Tibial artery (tissue), 4 donors: Measurements from ENCODE around the gene FLNB.

Source experiments
- DNase-seq, 2 donors: peaks; one replicate each; pipeline ENCODE4 v3.0.0-alpha.2; 2019
- H3K27ac ChIP-seq, 2 donors: fragments of 200-600 bp; sonication (generic) in 1 of 2; 1 replicate in 1 of 2; 2 replicates in 1 of 2; pipeline ENCODE4 v1.5.1; 2018 to 2019; ENCODE audit warnings: mild to moderate bottlenecking in 1 of 2
- H3K27me3 ChIP-seq, 2 donors: fragments of 200-600 bp; sonication (generic) in 1 of 2; one replicate each; pipeline versions ENCODE4 v1.5.1 to v1.6.0; 2016 to 2019
- H3K36me3 ChIP-seq, 3 donors: fragments of 200-600 bp; sonication (generic) in 2 of 3; one replicate each; pipeline ENCODE4 v1.5.1; 2016 to 2019; ENCODE audit warnings: mild to moderate bottlenecking in 2 of 3
- H3K4me1 ChIP-seq, 4 donors: fragments of 200-600 bp; sonication (generic) in 2 of 4; 1 replicate in 3 of 4; 2 replicates in 1 of 4; pipeline ENCODE4 v1.5.1; 2016 to 2019
- H3K4me3 ChIP-seq, 2 donors: fragments of 200-600 bp; sonication (generic) in 1 of 2; 1 replicate in 1 of 2; 2 replicates in 1 of 2; pipeline ENCODE4 v1.5.1; 2018 to 2019; ENCODE audit warnings: mild to moderate bottlenecking in 2 of 2
- H3K9me3 ChIP-seq, 3 donors: fragments of 200-600 bp; sonication (generic) in 1 of 3; one replicate each; pipeline ENCODE4 v1.5.1; 2016 to 2019
- intact Hi-C: fragments of 100-400 bp; cut with DNase I; formaldehyde crosslinking; loops from one replicate; pipeline ENCODE4 v1.15.0; 2023; ENCODE audit warnings: low total_unique reads
- TF ChIP-seq, protein P1 (sequence below), 2 experiments: fragments of 200-600 bp in 1 of 2; fragments of 450-650 bp in 1 of 2; IDR thresholded peaks; one replicate each; pipeline ENCODE4 v1.5.1; 2017 to 2019; ENCODE audit warnings: antibody characterized with exemption in 2 of 2, mild to moderate bottlenecking in 1 of 2, moderate library complexity in 1 of 2

FLNB gene

DNA sequence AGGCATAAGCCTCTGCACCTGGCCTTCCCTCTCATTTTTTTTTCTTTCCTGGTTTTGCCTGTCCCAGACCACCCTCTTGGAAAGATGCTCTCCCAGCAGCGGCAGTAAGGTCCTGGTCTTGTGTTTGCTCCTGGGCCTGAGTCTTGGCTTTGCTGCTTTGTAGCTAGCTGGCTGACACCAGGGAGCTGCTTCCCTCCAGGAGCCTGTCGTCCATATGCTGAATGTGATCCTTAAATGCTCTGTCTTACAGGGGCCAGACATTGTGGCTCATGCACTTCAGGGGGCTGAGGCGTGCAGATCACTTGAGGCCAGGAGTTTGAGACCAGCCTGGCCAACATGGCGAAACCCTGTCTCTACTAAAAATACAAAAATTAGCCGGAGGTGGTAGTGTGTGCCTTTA lies 17.2 kb downstream of the FLNB start:
- H3K4me3 ChIP-seq: peak overlapping the region in 1 of 2 donors; percentile 30
- H3K4me1 ChIP-seq: peaks cover 0 to 83% (median 41%) of the 10 kb centered on the region in 4 donors
- DNase-seq: no peak
- no peaks in the 10 kb centered on the region for H3K9me3 ChIP-seq
- H3K27ac ChIP-seq: peak overlapping the region; percentile 71
- intact Hi-C loops: no loop called here
- no peaks in the 10 kb centered on the region for H3K36me3 ChIP-seq
- H3K27me3 ChIP-seq: no peaks in the 10 kb centered on the region
- TF ChIP-seq, protein P1, sequence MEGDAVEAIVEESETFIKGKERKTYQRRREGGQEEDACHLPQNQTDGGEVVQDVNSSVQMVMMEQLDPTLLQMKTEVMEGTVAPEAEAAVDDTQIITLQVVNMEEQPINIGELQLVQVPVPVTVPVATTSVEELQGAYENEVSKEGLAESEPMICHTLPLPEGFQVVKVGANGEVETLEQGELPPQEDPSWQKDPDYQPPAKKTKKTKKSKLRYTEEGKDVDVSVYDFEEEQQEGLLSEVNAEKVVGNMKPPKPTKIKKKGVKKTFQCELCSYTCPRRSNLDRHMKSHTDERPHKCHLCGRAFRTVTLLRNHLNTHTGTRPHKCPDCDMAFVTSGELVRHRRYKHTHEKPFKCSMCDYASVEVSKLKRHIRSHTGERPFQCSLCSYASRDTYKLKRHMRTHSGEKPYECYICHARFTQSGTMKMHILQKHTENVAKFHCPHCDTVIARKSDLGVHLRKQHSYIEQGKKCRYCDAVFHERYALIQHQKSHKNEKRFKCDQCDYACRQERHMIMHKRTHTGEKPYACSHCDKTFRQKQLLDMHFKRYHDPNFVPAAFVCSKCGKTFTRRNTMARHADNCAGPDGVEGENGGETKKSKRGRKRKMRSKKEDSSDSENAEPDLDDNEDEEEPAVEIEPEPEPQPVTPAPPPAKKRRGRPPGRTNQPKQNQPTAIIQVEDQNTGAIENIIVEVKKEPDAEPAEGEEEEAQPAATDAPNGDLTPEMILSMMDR (IDR thresholded peaks at IDR 0.05): no peak

- H3K36me3 ChIP-seq: no peaks in the 10 kb centered on the region
- no peak for DNase-seq
- TF ChIP-seq, protein P1 (IDR thresholded peaks at IDR 0.05): no peak
- H3K4me3 ChIP-seq: peak overlapping the region; percentile 3 to 30
- H3K27me3 ChIP-seq: no peaks in the 10 kb centered on the region
- H3K4me1 ChIP-seq: peaks cover 0 to 77% (median 36%) of the 10 kb centered on the region in 4 donors
- peak overlapping the region; percentile 71 for H3K27ac ChIP-seq
- intact Hi-C loops: no loop called here
- no peaks in the 10 kb centered on the region for H3K9me3 ChIP-seq
These were observed 17.8 kb downstream of the FLNB start for GRCh38 chr3:58025837-58026569.

DNA sequence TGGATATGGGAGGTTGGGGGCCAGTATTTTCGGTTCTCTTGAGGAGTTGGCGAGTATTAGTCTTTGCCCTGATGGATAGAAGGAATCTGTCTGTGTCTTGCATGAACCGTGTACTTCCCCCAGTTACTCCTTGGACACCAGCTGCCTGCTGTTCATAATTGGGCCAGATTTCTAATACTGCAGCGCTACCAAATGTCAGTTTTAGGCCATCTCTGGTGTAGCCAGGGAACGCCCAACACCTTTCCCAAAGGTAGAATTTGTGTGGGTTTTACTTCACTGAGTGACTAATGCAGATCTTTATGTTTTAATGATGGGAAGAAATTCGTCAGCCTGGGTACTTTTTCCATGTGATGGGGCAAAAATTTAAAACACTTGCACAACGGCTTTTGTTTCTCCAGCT lies 18.4 kb downstream of the FLNB start:
- no peak for DNase-seq
- Histone ChIP-seq H3K4me3 (peak overlapping the region; percentile 3 to 30), H3K9me3 (no peaks in the 10 kb centered on the region), H3K27ac (peak overlapping the region; percentile 71), H3K4me1 (peaks cover 0 to 71% (median 31%) of the 10 kb centered on the region in 4 donors), H3K36me3 (no peaks in the 10 kb centered on the region), H3K27me3 (no peaks in the 10 kb centered on the region)
- intact Hi-C loops: no loop called here
- TF ChIP-seq, protein P1 (IDR thresholded peaks at IDR 0.05): no peak

GRCh38 chr3:58027704-58028317 lies 19.6 kb downstream of the FLNB start:
- H3K4me3 ChIP-seq: no peak overlapping the region
- no peaks in the 10 kb centered on the region for H3K9me3 ChIP-seq
- no peaks in the 10 kb centered on the region for H3K27me3 ChIP-seq
- TF ChIP-seq, protein P1 (IDR thresholded peaks at IDR 0.05): no peak
- no peak for DNase-seq
- intact Hi-C loops: no loop called here
- peak overlapping the region; percentile 71 for H3K27ac ChIP-seq
- no peaks in the 10 kb centered on the region for H3K36me3 ChIP-seq
- peaks cover 0 to 59% (median 28%) of the 10 kb centered on the region in 4 donors for H3K4me1 ChIP-seq

GRCh38 chr3:58028902-58029301 lies 20.7 kb downstream of the FLNB start:
- Histone ChIP-seq H3K4me3 (no peak overlapping the region), H3K9me3 (no peaks in the 10 kb centered on the region), H3K27ac (no peak overlapping the region), H3K27me3 (no peaks in the 10 kb centered on the region), H3K36me3 (no peaks in the 10 kb centered on the region), H3K4me1 (peaks cover 0 to 51% (median 27%) of the 10 kb centered on the region in 4 donors)
- intact Hi-C loops: no loop called here
- TF ChIP-seq, protein P1 (IDR thresholded peaks at IDR 0.05): no peak
- DNase-seq: no peak
